Measurements from ENCODE around the gene TSC22D2.
A peak's percentile ranks its signal among the peaks of the same experiment; 100 is the strongest.
"Not testable (repeated sequence)": the region's sequence is repeated elsewhere in the genome, so short reads cannot be mapped to it uniquely, and the experiment has no call there.

The TSC22D2 gene

DNA sequence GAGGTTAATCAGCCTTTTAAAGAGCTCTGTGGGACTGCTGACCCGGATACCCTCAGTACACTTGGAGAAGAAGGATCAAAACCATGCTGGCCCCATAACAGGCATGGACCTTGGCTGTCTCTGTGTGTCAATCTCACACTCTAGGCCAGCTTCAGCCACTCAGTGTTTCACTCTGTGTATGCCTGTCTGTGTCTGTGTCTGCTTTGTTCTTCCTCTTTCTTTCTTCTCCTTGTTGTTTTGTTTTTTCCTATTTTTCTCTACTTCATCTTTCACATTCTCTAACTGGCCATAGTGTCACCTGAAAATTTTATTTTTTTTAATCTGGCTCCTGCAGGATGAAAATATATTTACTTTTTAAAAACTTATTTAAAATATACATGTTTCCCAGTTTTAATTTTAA, 87.1 kb downstream of the TSC22D2 start:
- DNase-seq (ENCODE audit: low read depth): no peak
- TF ChIP-seq, protein P1, sequence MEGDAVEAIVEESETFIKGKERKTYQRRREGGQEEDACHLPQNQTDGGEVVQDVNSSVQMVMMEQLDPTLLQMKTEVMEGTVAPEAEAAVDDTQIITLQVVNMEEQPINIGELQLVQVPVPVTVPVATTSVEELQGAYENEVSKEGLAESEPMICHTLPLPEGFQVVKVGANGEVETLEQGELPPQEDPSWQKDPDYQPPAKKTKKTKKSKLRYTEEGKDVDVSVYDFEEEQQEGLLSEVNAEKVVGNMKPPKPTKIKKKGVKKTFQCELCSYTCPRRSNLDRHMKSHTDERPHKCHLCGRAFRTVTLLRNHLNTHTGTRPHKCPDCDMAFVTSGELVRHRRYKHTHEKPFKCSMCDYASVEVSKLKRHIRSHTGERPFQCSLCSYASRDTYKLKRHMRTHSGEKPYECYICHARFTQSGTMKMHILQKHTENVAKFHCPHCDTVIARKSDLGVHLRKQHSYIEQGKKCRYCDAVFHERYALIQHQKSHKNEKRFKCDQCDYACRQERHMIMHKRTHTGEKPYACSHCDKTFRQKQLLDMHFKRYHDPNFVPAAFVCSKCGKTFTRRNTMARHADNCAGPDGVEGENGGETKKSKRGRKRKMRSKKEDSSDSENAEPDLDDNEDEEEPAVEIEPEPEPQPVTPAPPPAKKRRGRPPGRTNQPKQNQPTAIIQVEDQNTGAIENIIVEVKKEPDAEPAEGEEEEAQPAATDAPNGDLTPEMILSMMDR (IDR thresholded peaks at IDR 0.05; ENCODE audit: low read length, missing control alignments): no peak
- H3K4me3 ChIP-seq (replicated peaks; ENCODE audit: low read depth, low read length): no peak overlapping the region

DNA sequence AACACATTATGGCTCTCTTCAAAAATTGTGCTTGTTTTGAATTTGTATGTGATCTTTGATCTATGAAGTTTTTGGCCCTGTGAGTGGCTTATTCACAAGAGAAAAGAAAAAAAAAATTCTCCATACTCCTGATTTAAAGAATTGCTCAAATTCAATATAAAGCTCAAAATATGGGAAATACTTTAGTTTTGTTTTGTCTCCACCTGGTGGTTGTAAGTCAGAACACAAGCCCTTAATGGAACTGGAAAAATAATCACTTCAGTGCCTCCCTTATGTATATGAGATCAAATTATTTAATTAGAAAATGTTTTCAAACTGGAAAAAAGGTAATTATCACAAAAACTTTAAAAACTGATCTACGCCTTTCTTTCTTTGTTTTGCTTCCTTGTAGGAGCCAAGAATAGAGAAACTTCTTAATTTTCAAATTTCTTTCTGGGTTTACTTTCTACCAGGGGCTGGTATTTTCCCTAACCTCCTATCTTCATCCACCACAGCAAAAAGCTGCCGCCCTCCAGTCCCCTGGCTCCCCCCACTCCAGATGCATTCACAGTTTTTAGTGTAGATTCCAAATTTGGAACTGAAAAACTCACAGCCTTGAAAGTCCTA, 87.6 kb downstream of the TSC22D2 start:
- peak; percentile 77 for DNase-seq (ENCODE audit: low read depth)
- H3K4me3 ChIP-seq (replicated peaks; ENCODE audit: low read depth, low read length): no peak overlapping the region
- TF ChIP-seq, protein P1 (IDR thresholded peaks at IDR 0.05; ENCODE audit: low read length, missing control alignments): peak; percentile 71

DNA sequence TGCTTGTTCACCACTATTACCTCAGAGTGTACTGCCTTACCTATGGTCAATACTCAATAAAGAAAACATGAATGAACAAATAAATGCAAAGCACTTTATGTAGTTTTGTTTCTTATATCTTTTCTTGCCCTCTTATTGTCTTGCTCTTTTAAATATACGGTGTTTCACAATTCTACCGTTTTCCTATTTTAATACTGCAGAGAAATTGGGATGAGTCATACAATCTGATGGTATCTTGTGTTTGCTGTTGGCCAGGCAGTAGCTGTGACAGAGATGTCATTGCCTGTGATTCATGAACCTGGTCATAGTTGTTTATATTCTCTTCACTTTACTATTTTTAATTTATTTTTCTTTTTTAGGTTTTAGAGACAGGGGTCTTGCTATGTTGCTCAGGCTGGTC, 89.9 kb downstream of the TSC22D2 start:
- H3K4me3 ChIP-seq (replicated peaks; ENCODE audit: low read depth, low read length): no peak overlapping the region
- peak; percentile 69 for DNase-seq (ENCODE audit: low read depth)
- TF ChIP-seq, protein P1 (IDR thresholded peaks at IDR 0.05; ENCODE audit: low read length, missing control alignments): no peak

DNA sequence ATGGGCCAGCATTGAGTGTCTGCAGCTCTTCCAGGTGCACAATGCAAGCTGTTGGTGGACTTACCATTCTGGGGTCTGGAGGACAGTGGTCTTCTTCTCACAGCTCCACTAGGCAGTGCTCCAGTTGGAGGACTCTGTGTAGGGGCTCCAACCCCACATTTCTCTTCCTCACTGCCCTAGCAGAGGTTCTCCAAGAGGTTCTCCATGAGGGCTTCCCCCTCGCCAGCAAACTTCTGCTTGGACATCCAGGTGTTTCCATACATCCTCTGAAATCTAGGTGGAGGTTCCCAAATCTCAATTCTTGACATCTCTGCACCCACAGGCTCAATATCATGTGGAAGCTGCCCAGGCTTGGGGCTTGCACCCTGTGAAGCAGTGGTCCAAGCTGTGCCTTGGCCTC, 92.9 kb downstream of the TSC22D2 start:
- H3K4me3 ChIP-seq (replicated peaks; ENCODE audit: low read depth, low read length); DNase-seq (ENCODE audit: low read depth): not testable (repeated sequence)

DNA sequence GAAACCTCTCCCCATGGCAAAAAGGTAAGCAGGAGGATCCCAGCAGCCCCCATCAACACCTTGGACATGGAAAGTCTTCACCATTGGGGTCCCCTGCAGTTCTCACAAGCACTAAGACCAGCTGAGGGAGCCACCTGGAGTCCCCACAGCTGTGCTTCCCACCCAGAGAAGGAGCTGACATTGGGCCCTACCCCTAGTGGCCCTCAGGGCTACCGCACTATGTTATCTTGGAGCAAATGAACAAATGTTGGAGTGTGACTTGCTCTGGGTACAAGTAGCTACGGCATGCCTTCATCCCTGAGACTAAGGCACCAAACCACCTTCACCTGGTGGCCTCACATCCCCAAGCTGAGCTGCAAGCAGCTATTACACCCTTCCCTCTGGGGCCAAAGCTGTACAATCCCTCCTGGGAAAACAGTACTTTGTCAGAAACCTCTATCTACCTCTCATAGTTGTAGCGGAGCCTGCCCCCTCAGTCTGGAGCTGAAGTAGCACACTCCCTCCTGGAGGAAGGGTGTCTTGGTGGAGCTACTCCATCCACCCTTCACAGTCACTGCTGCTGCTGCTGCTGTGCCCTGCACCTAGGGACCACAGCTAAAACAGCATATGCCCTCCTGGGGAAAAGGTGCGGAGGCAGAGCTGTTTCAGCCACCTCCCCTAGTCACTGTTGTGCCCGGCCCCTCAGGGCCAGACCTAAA, 95.5 kb downstream of the TSC22D2 start:
- TF ChIP-seq, protein P1 (IDR thresholded peaks at IDR 0.05; ENCODE audit: low read length, missing control alignments): no peak
- no peak overlapping the region for H3K4me3 ChIP-seq (replicated peaks; ENCODE audit: low read depth, low read length)
- DNase-seq (ENCODE audit: low read depth): no peak

DNA sequence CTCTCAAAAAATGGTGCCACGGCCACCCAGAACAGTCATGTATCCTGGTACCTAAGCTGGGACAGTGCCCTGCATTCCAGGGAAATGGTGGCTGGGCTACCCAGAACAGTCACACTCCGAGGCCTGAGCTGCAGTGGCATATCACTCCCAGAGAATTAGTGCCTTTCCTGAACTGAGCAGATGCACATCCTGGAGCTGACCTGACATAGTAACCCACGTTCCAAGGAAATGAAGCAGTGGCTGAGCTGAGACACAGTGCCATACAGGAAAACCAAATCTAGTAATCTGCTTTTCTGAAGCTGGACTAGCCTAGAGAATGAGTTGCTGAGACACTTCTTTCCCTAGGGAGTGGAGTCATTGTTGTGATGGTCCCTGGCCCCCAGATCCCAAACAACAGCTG, 96.4 kb downstream of the TSC22D2 start:
- TF ChIP-seq, protein P1 (IDR thresholded peaks at IDR 0.05; ENCODE audit: low read length, missing control alignments): no peak
- H3K4me3 ChIP-seq (replicated peaks; ENCODE audit: low read depth, low read length): no peak overlapping the region
- no peak for DNase-seq (ENCODE audit: low read depth)

DNA sequence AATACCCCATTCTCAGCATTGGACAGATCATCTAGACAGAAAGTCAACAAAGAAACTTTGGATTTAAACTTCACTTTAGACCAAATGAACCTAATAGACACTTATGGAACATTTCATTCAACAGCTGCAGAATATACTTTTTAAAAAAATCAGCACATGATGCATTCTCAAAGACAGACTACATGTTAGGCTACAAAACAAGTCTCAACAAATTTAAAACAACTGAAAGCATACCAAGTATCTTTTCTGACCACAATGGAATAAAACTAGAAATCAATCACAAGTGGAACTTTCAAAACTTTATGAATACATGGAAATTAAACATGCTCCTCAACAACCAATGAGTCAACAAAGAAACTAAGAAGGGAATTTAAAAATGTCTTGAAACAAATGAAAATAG, 100.3 kb downstream of the TSC22D2 start:
- TF ChIP-seq, protein P1 (IDR thresholded peaks at IDR 0.05; ENCODE audit: low read length, missing control alignments): no peak
- H3K4me3 ChIP-seq (replicated peaks; ENCODE audit: low read depth, low read length): no peak overlapping the region
- no peak for DNase-seq (ENCODE audit: low read depth)
